T-helper 17 cell (primary cell): ENCODE measurements around the gene GRK2. TPM values are rescaled to one million over a fixed set of nuclear protein-coding genes. Genes with fewer than 3 reads are reported as not detected.
"Not testable (repeated sequence)": the region's sequence is repeated elsewhere in the genome, so short reads cannot be mapped to it uniquely, and the experiment has no call there.

Experiments used
- ATAC-seq: fragments of 150-1000 bp; cut with Tn5 transposase; 2 replicates; pipeline ENCODE4 v1.10.0; 2021; ENCODE audit warnings: mild to moderate bottlenecking, moderate library complexity
- DNase-seq, 3 donors: peaks; one replicate each; pipeline versions ENCODE4 v3.0.0 to v3.0.0-alpha.2; 2020 to 2021
- H3K9me3 ChIP-seq: one replicate; pipeline ENCODE4 v1.7.0; 2013; ENCODE audit warnings: low read length, mild to moderate bottlenecking; ENCODE audit not compliant: control insufficient read depth, poor library complexity, severe bottlenecking
- H3K27ac Mint-ChIP-seq: one replicate; pipeline ENCODE4 v1.8.0; 2022; ENCODE audit warnings: mild to moderate bottlenecking, moderate library complexity, mixed read lengths
- H3K27me3 Mint-ChIP-seq: one replicate; pipeline ENCODE4 v1.8.0; 2022; ENCODE audit warnings: mixed read lengths
- H3K36me3 Mint-ChIP-seq: one replicate; pipeline ENCODE4 v1.8.0; 2022; ENCODE audit warnings: low read depth, mixed read lengths
- H3K4me1 Mint-ChIP-seq: one replicate; pipeline ENCODE4 v1.8.0; 2022; ENCODE audit warnings: mild to moderate bottlenecking, mixed read lengths
- H3K4me3 Mint-ChIP-seq: one replicate; pipeline ENCODE4 v1.8.0; 2022; ENCODE audit warnings: mild to moderate bottlenecking, moderate library complexity, mixed read lengths
- total RNA-seq, 4 donors: library from RNA in 2 of 4; stranded (reverse) in 2 of 4; gene quantifications; one replicate each; pipeline ENCODE4 v1.2.3 and lab custom pipeline; 2022 to 2026

Gene GRK2
- total RNA-seq, 2 donors from 2014 or later = 264 to 276 TPM

DNA sequence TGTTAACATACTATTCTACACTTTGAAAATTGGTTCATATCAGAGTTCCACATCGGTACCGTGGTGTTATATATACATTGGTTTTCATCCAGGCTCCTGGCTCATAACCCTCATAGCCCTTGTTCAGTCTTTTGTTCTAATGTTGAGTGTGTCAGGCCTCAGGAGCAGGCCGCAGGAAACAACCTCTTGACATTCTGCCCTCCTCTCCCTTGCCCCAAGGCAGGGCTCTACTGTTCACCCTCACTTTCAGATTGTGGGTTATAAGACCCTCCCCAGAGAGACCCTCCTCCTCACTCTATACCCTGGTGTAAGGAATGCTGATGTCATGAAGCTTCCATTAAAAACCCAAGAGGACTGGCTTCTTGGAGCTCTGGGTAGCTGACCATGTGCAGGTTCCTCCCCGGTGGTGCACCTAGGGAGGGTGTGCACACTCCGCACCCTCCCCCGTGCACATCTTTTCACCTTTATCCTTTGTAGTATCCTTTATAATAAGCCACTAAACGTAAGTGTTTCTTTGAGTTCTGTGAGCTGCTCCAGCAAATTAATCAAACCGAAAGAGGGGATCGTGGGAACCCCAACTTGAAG, 49.1 kb downstream of the GRK2 start:
- peak overlapping the region; percentile 91 for H3K27ac Mint-ChIP-seq
- ATAC-seq = no peak
- peak overlapping the region; percentile 39 for H3K4me3 Mint-ChIP-seq
- H3K36me3 Mint-ChIP-seq = peaks cover 4% of the 10 kb centered on the region
- DNase-seq = no peak
- H3K9me3 ChIP-seq = no peaks in the 10 kb centered on the region
- no peaks in the 10 kb centered on the region for H3K27me3 Mint-ChIP-seq
- H3K4me1 Mint-ChIP-seq = peaks cover 35% of the 10 kb centered on the region

DNA sequence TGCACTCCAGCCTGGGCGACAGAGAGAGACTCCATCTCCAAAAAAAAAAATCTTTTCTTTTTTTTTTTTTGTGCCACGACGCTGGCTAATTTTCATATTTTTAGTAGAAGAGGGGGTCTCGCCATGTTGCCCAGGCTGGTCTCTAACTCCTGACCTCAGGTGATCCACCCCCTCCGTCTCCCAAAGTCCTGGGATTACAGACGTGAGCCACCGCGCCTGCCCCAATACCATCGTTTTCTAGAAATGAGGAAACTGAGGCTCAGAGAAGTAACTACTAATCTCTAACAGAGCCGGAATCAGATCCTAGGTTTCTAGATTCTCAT, 50.6 kb downstream of the GRK2 start:
- no peak for ATAC-seq
- H3K4me3 Mint-ChIP-seq = peak overlapping the region; percentile 98
- peaks cover 35% of the 10 kb centered on the region for H3K4me1 Mint-ChIP-seq
- no peaks in the 10 kb centered on the region for H3K27me3 Mint-ChIP-seq
- no peak for DNase-seq
- no peaks in the 10 kb centered on the region for H3K9me3 ChIP-seq
- peaks cover 4% of the 10 kb centered on the region for H3K36me3 Mint-ChIP-seq
- H3K27ac Mint-ChIP-seq = peak overlapping the region; percentile 95

DNA sequence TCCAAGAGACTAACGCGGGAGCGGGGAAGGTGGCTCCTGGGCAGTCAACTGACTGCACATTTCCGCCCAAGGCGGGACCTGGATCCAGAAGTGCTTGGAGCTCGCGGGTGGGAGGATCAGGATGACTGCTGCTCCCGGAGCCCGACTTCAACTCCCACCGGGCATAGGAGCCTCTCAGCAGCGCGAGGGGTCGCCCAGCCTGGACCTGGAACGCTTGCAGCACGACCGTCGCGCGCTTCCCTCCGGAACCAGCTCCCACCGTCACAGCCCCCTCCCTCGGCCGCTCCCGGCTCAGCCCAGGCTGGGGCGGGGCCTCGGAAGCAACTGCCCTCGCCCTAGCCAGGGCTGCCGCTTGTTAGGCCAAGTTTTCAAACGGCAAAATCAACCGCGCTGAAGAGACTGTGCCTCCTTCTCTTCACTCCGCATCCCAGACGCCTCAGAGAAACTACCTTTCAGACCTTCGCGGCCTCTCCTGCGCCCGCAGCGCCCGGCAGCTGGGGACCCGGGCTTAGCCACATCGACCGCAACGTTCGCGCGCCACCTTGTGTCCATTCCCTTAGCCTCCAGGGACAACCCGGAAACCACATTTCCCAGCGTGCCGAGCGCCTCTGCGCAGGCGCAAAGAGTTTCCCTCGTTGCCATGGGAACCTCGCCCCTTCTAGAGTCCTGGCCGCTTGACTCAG, 51.1 kb downstream of the GRK2 start:
- DNase-seq (peak; percentile 93 to 99 (median 95)), ATAC-seq (peak; percentile 87)
- Mint-ChIP-seq H3K4me1 (peaks cover 33% of the 10 kb centered on the region), H3K4me3 (peak overlapping the region; percentile 98), H3K27me3 (no peaks in the 10 kb centered on the region), H3K27ac (peak overlapping the region; percentile 95), H3K36me3 (peaks cover 4% of the 10 kb centered on the region)
- H3K9me3 ChIP-seq = no peaks in the 10 kb centered on the region

DNA sequence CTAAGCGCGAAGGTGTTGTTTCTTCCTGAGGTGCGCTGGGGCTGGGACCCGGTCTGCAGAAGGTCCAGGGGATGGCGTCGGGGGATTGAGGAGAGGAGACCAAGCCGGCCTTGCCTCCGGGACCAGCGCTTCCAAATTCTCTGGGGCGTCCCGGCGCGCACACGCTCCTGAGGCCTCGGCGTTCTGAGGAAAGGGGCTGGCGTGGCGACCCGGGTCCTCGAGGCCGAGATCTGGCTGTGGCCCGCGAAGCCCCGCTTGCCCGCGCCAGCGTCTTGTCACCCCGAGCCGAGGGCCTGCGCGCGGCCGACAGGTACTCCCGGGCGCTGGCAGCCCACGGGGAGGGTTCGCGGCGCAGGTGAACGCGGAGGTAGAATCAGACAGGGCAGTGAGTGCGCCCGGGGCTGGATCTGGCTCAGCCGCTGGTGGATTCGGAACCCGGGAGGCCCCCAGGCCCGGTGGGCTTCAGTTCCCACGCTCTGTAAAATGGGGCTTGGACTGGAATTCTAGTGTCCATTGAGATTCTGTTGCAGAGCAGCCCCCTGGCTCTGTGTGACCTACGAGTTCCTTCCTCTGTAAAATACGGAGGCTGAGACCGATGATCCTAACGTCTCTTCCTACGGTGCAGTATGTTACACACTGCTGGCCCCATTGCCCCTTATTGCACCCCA, 51.7 kb downstream of the GRK2 start:
- H3K4me3 Mint-ChIP-seq = peak overlapping the region; percentile 98
- DNase-seq (peak in 1 of 3 donors; percentile 35), ATAC-seq (peak; percentile 51)
- H3K27ac Mint-ChIP-seq = peak overlapping the region; percentile 95
- H3K4me1 Mint-ChIP-seq = peaks cover 27% of the 10 kb centered on the region
- peaks cover 4% of the 10 kb centered on the region for H3K36me3 Mint-ChIP-seq
- H3K9me3 ChIP-seq = no peaks in the 10 kb centered on the region
- no peaks in the 10 kb centered on the region for H3K27me3 Mint-ChIP-seq

DNA sequence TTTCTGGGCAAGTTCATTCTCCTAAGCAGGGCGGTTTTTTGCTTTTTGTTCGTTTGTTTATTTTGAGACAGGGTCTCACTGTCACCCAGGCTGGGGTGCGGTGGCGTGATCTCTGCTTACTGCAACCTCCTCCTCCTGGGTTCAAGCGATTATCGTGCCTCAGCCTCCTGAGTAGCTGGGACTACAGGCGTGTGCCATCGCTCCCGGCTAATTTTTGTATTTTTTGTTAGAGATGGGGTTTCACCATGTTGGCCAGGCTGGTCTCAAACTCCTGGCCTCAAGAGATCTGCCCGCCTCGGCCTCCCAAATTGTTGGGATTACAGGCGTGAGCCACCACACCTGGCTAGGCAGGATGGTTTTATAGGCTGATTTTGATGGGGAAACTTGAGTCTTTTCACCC, 52.6 kb downstream of the GRK2 start:
- not testable (repeated sequence) for H3K36me3 Mint-ChIP-seq, H3K9me3 ChIP-seq, H3K27me3 Mint-ChIP-seq, ATAC-seq, DNase-seq
- Mint-ChIP-seq H3K27ac (peak overlapping the region; percentile 95), H3K4me1 (peaks cover 21% of the 10 kb centered on the region), H3K4me3 (peak overlapping the region; percentile 98)

DNA sequence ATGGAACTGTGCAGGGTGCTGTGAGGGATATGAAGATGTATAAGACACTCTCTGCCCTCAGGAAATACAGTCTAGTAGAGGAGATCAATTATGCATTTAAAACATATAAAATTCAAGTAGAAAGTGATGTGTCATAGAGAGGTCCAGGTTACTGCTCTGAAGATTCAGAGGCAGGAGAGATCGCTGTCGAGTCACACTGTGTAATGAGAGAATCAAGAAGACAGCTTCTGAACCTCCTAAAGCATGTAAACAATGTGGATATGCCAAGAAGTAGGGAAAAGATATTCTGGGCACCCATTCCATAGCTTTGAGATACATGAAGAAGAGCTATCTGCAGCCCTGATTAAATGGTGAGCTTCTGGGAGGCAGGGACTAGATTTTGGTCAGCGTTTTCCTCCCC, 53.7 kb downstream of the GRK2 start:
- no peak overlapping the region for H3K27ac Mint-ChIP-seq
- H3K36me3 Mint-ChIP-seq = peaks cover 6% of the 10 kb centered on the region
- DNase-seq = no peak

DNA sequence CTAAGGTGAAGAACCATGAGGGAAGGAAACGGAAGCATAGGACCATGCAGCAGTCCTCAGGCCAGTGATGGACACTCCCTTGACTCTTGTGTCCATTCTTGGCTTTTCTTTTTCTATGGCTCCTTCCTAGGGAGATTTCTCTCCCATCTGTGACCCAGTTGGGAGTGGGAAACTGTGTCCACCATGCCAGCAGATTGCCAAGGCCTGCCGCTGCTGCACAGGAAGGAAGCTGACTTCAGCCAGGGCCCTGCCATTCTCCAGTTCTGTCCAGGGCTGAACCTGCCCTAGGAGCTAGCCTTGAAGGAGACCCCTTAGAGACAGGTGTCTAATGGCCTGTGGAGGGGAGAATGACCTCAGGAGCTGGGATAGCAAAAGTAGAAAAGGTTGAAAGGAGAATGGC, 54.4 kb downstream of the GRK2 start:
- Mint-ChIP-seq H3K4me3 (no peak overlapping the region), H3K4me1 (peaks cover 17% of the 10 kb centered on the region), H3K27ac (no peak overlapping the region), H3K36me3 (peaks cover 6% of the 10 kb centered on the region), H3K27me3 (no peaks in the 10 kb centered on the region)
- ATAC-seq (no peak), DNase-seq (no peak)
- H3K9me3 ChIP-seq = no peaks in the 10 kb centered on the region

More for the DNA sequence above, 53.7 kb downstream of the GRK2 start:
- Mint-ChIP-seq H3K4me1 (peaks cover 17% of the 10 kb centered on the region), H3K4me3 (no peak overlapping the region), H3K27me3 (no peaks in the 10 kb centered on the region)
- no peak for ATAC-seq
- no peaks in the 10 kb centered on the region for H3K9me3 ChIP-seq

DNA sequence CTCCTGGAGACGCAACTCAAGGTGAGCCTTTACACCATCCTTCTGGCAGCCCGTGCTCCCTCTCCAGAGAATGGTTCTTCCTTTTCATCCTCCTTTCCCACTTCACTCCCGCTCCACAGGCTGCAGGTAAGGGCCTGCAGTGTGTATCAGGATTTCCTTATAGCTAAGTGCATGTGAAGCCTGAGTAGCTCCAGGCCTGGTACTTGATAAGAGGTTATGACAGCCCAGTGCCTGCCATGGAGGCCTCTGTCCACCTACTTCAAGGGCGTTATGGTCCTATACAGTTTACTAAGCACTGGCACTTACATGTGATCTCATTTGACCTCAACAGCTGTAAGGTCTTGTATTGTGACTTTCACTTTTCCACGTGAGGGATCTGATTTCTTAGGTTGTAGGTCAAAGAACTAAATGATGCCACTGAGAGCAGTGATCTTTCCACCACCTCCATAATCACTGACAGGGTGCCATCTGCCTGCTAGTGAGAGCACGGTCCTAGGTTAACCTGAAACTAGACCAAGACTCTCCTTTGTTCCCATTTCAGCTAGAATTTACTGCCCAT, 55.1 kb downstream of the GRK2 start:
- Mint-ChIP-seq H3K36me3 (peaks cover 6% of the 10 kb centered on the region), H3K27me3 (no peaks in the 10 kb centered on the region), H3K4me1 (peaks cover 17% of the 10 kb centered on the region), H3K27ac (no peak overlapping the region), H3K4me3 (no peak overlapping the region)
- no peak for ATAC-seq
- H3K9me3 ChIP-seq = no peaks in the 10 kb centered on the region
- no peak for DNase-seq

DNA sequence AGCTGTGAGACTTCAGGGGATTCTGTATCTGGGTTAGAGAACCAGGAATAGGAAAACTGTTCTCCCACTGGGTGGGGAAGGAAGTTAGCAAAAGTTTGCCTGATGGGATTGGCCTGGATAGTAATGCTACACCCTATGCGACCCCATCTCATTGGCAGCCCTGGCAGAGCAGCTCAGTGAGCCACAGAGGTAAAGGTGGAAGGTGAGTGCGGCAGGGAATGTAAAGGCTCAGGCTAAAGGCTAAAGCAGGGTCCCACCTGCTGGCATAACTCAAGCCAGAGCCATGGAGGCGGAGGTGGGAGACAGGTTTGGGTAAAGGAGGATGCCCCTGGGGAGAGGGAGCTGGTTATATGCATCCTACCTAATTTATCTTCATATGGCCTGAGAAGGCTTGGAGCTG, 55.8 kb downstream of the GRK2 start:
- no peak overlapping the region for H3K4me3 Mint-ChIP-seq
- peaks cover 12% of the 10 kb centered on the region for H3K4me1 Mint-ChIP-seq
- peaks cover 6% of the 10 kb centered on the region for H3K36me3 Mint-ChIP-seq

DNA sequence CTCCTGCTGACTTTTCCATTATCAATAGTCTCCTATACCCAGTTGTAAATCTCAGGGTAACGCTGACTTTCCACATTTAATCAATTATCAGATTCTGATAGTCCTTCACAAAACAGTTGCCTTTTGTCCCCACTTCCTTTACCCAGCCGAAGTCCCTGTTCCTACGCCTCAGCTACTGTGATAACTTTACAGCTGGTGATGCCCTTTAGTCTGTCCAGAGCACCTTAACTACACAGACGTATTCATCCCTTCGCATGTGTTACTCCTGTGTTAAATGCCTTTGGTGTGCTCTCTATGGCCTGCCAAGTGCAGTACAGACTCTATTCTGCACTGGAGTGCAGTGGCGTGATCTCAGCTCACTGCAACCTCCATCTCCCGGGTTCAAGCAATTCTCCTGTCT, 57.3 kb downstream of the GRK2 start:
- H3K36me3 Mint-ChIP-seq = peaks cover 2% of the 10 kb centered on the region

More for the DNA sequence above, 55.8 kb downstream of the GRK2 start:
- H3K9me3 ChIP-seq = no peaks in the 10 kb centered on the region
- no peak for DNase-seq
- no peak for ATAC-seq
- Mint-ChIP-seq H3K27me3 (no peaks in the 10 kb centered on the region), H3K27ac (no peak overlapping the region)

DNA sequence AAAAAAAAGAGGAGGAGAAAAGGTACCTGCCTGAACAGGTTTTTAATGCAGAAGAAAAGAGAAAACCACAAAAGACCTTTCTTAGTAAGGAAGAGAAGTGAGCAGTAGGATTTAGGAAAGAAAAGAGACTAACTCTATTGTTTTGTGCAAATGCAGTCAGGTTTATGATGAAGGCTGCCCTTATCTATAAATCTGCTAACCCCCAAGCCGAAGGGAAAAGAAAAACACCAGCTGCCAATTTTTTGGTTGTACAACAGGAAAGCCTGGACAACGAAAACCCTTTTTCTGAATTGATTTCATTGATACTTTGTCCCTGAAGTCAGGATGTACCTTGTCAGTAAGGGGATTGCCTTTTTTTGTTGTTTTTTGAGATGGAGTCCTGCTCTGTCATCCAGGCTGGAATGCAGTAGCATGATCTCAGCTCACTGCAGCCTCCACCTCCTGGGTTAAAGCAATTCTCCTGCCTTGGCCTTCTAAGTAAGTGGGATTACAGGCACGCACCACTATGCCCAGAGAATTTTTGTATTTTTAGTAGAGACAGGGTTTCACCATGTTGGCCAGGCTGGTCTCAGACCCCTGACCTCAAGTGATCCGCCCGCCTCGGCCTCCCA, 65.9 kb downstream of the GRK2 start:
- Mint-ChIP-seq H3K27me3 (no peaks in the 10 kb centered on the region), H3K4me1 (no peaks in the 10 kb centered on the region), H3K4me3 (no peak overlapping the region), H3K27ac (no peak overlapping the region), H3K36me3 (no peaks in the 10 kb centered on the region)
- ATAC-seq = no peak
- DNase-seq = no peak
- H3K9me3 ChIP-seq = no peaks in the 10 kb centered on the region

More for the DNA sequence above, 57.3 kb downstream of the GRK2 start:
- DNase-seq = no peak
- H3K4me1 Mint-ChIP-seq = peaks cover 6% of the 10 kb centered on the region
- no peaks in the 10 kb centered on the region for H3K27me3 Mint-ChIP-seq
- peak overlapping the region; percentile 52 for H3K4me3 Mint-ChIP-seq
- no peaks in the 10 kb centered on the region for H3K9me3 ChIP-seq
- H3K27ac Mint-ChIP-seq = no peak overlapping the region
- no peak for ATAC-seq
